ENCODE results near the gene DIO1.

- TF ChIP-seq EP300 (IDR thresholded peaks at IDR 0.05; ENCODE audit: low read depth) (no peak), POLR2AphosphoS5 (IDR thresholded peaks at IDR 0.05) (no peak), CTCF (IDR thresholded peaks at IDR 0.05) (no peak), POLR2A (IDR thresholded peaks at IDR 0.05) (no peak)
Measured at GRCh38 chr1:53847980-53848379, 46.0 kb upstream of the DIO1 start.

Data from transverse colon (tissue), 4 donors.